ENCODE data around the gene MAN1B1. TPM values are rescaled to one million over a fixed set of nuclear protein-coding genes. Genes with fewer than 3 reads are reported as not detected.
A peak's percentile ranks its signal among the peaks of the same experiment; 100 is the strongest.

Gene MAN1B1
- total and polyA plus RNA-seq, 2 of the 4 experiments (the other 2 are of a cell fraction): 28.7 to 55.1 TPM

- no peak overlapping the region; the same call in 1 of the 2 replicates for H3K4me2 ChIP-seq (ENCODE audit: low read depth, low read length)
- POLR2A ChIA-PET (ENCODE audit: unreplicated experiment): no interaction called here
- TF ChIP-seq RCOR1 (IDR thresholded peaks at IDR 0.05; ENCODE audit: insufficient replicate concordance, low read length) (no peak), CEBPB (IDR thresholded peaks at IDR 0.05; ENCODE audit: low read depth, low read length) (no peak), FOS (IDR thresholded peaks at IDR 0.05; ENCODE audit: low read depth, low read length) (no peak), BHLHE40 (IDR thresholded peaks at IDR 0.05; ENCODE audit: low read depth, low read length) (no peak), RFX5 (IDR thresholded peaks at IDR 0.05; ENCODE audit: low read depth, low read length) (no peak), POLR2A (IDR thresholded peaks at IDR 0.05; ENCODE audit: low read depth, low read length) (no peak), MXI1 (IDR thresholded peaks at IDR 0.05; ENCODE audit: borderline replicate concordance, low read depth, low read length) (no peak), SMC3 (IDR thresholded peaks at IDR 0.05; ENCODE audit: low read depth, low read length) (no peak), CHD1 (IDR thresholded peaks at IDR 0.05; ENCODE audit: low read depth, low read length) (no peak), ELK1 (IDR thresholded peaks at IDR 0.05; ENCODE audit: borderline replicate concordance, low read depth, low read length) (no peak), USF2 (IDR thresholded peaks at IDR 0.05; ENCODE audit: low read depth, low read length) (no peak), MAFK (IDR thresholded peaks at IDR 0.05; ENCODE audit: low read depth, low read length) (no peak), MAZ (IDR thresholded peaks at IDR 0.05; ENCODE audit: borderline replicate concordance, low read depth, low read length) (no peak), CTCF (conservative IDR thresholded peaks at IDR 0.05; ENCODE audit: low read depth, low read length) (no peak)
These were observed 31.1 kb upstream of the MAN1B1 start for GRCh38 chr9:137055385-137056364.

More at GRCh38 chr9:137055385-137056364, 31.1 kb upstream of the MAN1B1 start:
- no peak overlapping the region for H3K14ac ChIP-seq (replicated peaks; ENCODE audit: low read depth, low read length)
- H3K79me1 ChIP-seq (ENCODE audit: low read depth in 1 of 2, low read length in 2 of 2): no peaks in the 10 kb centered on the region
- H3K4ac ChIP-seq (ENCODE audit: low read depth, low read length): no peak overlapping the region
- no peak overlapping the region for H2BK120ac ChIP-seq (ENCODE audit: low read depth, low read length)
- no peaks in the 10 kb centered on the region for H3K36me3 ChIP-seq (ENCODE audit: control insufficient read depth, insufficient read depth, low read length)
- 34% methylated on average over 11 of the region's 28 CpGs; no CpG with 5 or more reads in 1 of the 2 experiments for WGBS, 2 experiments (ENCODE audit: extremely low coverage in 2 of 2, insufficient read length in 1 of 2)
- H3K27me3 ChIP-seq (ENCODE audit: control insufficient read depth, insufficient read depth, low read length): peaks cover 54% of the 10 kb centered on the region
- no peak overlapping the region for H3K56ac ChIP-seq (ENCODE audit: extremely low read depth, insufficient read depth, low read length)
- CTCF ChIA-PET: interaction anchor here (0.8 to 1.4 kb wide), 3 partner anchors 8 to 12 kb away, joined by 3 to 6 read pairs (median 4); partner anchors contain the start of gene NPDC1
- H2AK9ac ChIP-seq (replicated peaks; ENCODE audit: low read depth, low read length, poor library complexity): peak overlapping the region; percentile 50
- DNase-seq (peak; percentile 41), ATAC-seq (ENCODE audit: low read depth) (peak; percentile 82)
- peak overlapping the region; percentile 43 for H2AFZ ChIP-seq (replicated peaks; ENCODE audit: low read length, poor library complexity)
- no peak overlapping the region for H3K9ac ChIP-seq (ENCODE audit: low read depth, low read length)
- no peak overlapping the region; the same call in 1 of the 2 replicates for H2AK5ac ChIP-seq (ENCODE audit: low read depth, low read length)
- no peak overlapping the region for H3K27ac ChIP-seq (ENCODE audit: insufficient read depth, low read length)
- no peak overlapping the region for H2BK5ac ChIP-seq (ENCODE audit: low read depth, low read length, poor library complexity, severe bottlenecking)
- H3K9me1 ChIP-seq (ENCODE audit: insufficient read depth, low read length): no peaks in the 10 kb centered on the region
- intact Hi-C loops (cut with micrococcal nuclease) (no loop called here), dilution Hi-C loops (cut with HindIII; ENCODE audit: low sequenced_read_pairs, unreplicated experiment) (no loop called here), in situ Hi-C loops (cut with MboI; ENCODE audit: low sequenced_read_pairs) (no loop called here)
- no peak overlapping the region for H4K5ac ChIP-seq (ENCODE audit: low read depth, low read length)
- no TSS peak for BruUV-seq (replicated peaks)
- no peaks in the 10 kb centered on the region for H4K20me1 ChIP-seq (ENCODE audit: insufficient read depth, low read length)
- no peak overlapping the region for H3K4me3 ChIP-seq (ENCODE audit: insufficient read depth, low read depth, low read length)
- no peak overlapping the region for H4K8ac ChIP-seq (ENCODE audit: low read depth in 2 of 2, low read length in 2 of 2)
- no peak overlapping the region; the same call in 1 of the 2 replicates for H3K23ac ChIP-seq (ENCODE audit: low read depth, low read length)
- peaks cover 3% of the 10 kb centered on the region; the same call in 1 of the 2 replicates for H3K4me1 ChIP-seq (ENCODE audit: control insufficient read depth, insufficient read depth, low read length)
- no peak overlapping the region for H4K91ac ChIP-seq (ENCODE audit: insufficient read depth, low read depth, low read length)
- no peaks in the 10 kb centered on the region for H3K9me3 ChIP-seq (ENCODE audit: control insufficient read depth, insufficient read depth, low read length)
- H2BK15ac ChIP-seq (ENCODE audit: low read depth, low read length): no peak overlapping the region
- no peak overlapping the region for H2BK20ac ChIP-seq (ENCODE audit: low read depth, low read length)
- no peak overlapping the region for H3K18ac ChIP-seq (ENCODE audit: low read depth, low read length)
